A673 (cell line): ENCODE measurements around the gene FGFR2. TPM values are rescaled to one million over a fixed set of nuclear protein-coding genes. Genes with fewer than 3 reads are reported as not detected.

Experiments
- BruUV-seq: library from RNA; stranded (reverse); fragments of 400-500 nt; replicated peaks from 2 replicates; lab custom pipeline; 2021; lab: Mats Ljungman, UMichigan
- CTCF ChIA-PET: fragments of 300-600 bp; sonication (Branson Sonifier 250); formaldehyde crosslinking; loops from one replicate; lab custom pipeline; 2022; ENCODE audit warnings: antibody characterized with exemption; lab: Charles Lee
- POLR2A ChIA-PET: fragments of 300-600 bp; sonication (Branson Sonifier 250); formaldehyde crosslinking; loops from one replicate; lab custom pipeline; 2022; ENCODE audit warnings: antibody characterized with exemption; ENCODE audit not compliant: low non-redundant PET; lab: Charles Lee
- DNase-seq: peaks from one replicate; pipeline ENCODE4 v3.0.0-alpha.2; 2015; ENCODE audit warnings: low spot score
- H3K27ac ChIP-seq: fragments of 200-600 bp; sonication (generic); 2 replicates; pipeline ENCODE4 v1.5.1; 2016; ENCODE audit warnings: mixed run types, low read depth, mild to moderate bottlenecking, mixed read lengths, antibody characterized with exemption, low read length; ENCODE audit not compliant: poor library complexity, severe bottlenecking
- H3K27me3 ChIP-seq: fragments of 200-600 bp; sonication (generic); replicated peaks from 2 replicates; pipeline ENCODE4 v1.6.1; 2017; ENCODE audit warnings: mixed run types, low read depth, mild to moderate bottlenecking, mixed read lengths, antibody characterized with exemption, low read length; ENCODE audit not compliant: insufficient read depth, poor library complexity
- H3K36me3 ChIP-seq: fragments of 200-600 bp; sonication (generic); 2 replicates; pipeline ENCODE4 v1.6.1; 2016; ENCODE audit warnings: mixed run types, mild to moderate bottlenecking, mixed read lengths, antibody characterized with exemption, low read length; ENCODE audit not compliant: insufficient read depth, poor library complexity, severe bottlenecking
- H3K4me1 ChIP-seq: fragments of 200-600 bp; sonication (generic); 2 replicates; pipeline ENCODE4 v1.6.1; 2017; ENCODE audit warnings: mixed run types, mild to moderate bottlenecking, mixed read lengths, antibody characterized with exemption, low read length; ENCODE audit not compliant: insufficient read depth, poor library complexity, severe bottlenecking
- H3K4me3 ChIP-seq: fragments of 200-600 bp; sonication (generic); 2 replicates; pipeline ENCODE4 v1.5.1; 2016; ENCODE audit warnings: low read depth, mixed run types, mild to moderate bottlenecking, mixed read lengths, low read length; ENCODE audit not compliant: poor library complexity, severe bottlenecking
- H3K9me3 ChIP-seq: fragments of 200-600 bp; sonication (generic); 2 replicates; pipeline ENCODE4 v1.6.1; 2016; ENCODE audit warnings: mixed run types, low read depth, mild to moderate bottlenecking, mixed read lengths, antibody characterized with exemption, low read length; ENCODE audit not compliant: poor library complexity, severe bottlenecking
- EZH2 ChIP-seq: fragments of 200-600 bp; sonication (generic); IDR thresholded peaks from 2 replicates; pipeline ENCODE4 v1.6.1; 2017; ENCODE audit warnings: borderline replicate concordance, low read depth, mild to moderate bottlenecking, mixed read lengths, antibody characterized with exemption, low read length; ENCODE audit not compliant: poor library complexity, severe bottlenecking
- intact Hi-C: fragments of 100-400 bp; cut with micrococcal nuclease; formaldehyde crosslinking; loops from one replicate; pipeline ENCODE4 v1.10.0; 2022; ENCODE audit not compliant: unreplicated experiment
- total RNA-seq: library from RNA; stranded (reverse); gene quantifications from 2 replicates; pipeline ENCODE4 v1.2.3, GENCODE V29; 2021
- TF ChIP-seq, protein P1 (sequence below): fragments of 300-800, 200-600 bp; sonication (generic); conservative IDR thresholded peaks from 2 replicates; pipeline ENCODE4 v1.5.1; 2017; ENCODE audit warnings: low read depth, mild to moderate bottlenecking, antibody characterized with exemption, low read length, moderate library complexity, mixed read lengths

FGFR2 gene
- total RNA-seq, 1 experiment from 2014 or later, result 0.60 TPM

DNA sequence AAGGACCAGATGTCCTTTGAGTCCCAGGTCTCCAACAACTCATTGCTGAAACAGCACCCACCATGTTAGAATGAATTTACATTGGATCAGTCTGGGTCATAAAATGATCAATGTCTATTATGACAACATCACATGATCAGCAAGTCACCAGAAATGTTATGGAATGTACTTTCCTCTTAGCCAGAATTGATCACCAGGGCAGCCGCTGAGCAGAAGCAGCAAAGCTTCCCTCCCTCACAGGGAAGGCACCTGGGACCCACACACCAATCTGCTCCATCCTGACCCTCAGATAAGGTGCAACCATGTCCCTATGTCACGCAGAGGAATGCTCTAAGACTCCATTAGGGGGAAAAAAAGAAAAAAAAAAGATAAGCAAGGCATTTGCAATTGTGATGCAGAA lies 30.0 kb downstream of the FGFR2 start:
- TF ChIP-seq, protein P1, sequence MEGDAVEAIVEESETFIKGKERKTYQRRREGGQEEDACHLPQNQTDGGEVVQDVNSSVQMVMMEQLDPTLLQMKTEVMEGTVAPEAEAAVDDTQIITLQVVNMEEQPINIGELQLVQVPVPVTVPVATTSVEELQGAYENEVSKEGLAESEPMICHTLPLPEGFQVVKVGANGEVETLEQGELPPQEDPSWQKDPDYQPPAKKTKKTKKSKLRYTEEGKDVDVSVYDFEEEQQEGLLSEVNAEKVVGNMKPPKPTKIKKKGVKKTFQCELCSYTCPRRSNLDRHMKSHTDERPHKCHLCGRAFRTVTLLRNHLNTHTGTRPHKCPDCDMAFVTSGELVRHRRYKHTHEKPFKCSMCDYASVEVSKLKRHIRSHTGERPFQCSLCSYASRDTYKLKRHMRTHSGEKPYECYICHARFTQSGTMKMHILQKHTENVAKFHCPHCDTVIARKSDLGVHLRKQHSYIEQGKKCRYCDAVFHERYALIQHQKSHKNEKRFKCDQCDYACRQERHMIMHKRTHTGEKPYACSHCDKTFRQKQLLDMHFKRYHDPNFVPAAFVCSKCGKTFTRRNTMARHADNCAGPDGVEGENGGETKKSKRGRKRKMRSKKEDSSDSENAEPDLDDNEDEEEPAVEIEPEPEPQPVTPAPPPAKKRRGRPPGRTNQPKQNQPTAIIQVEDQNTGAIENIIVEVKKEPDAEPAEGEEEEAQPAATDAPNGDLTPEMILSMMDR, result no peak
- TF ChIP-seq EZH2, result no peak
- CTCF ChIA-PET, result no interaction called here

DNA sequence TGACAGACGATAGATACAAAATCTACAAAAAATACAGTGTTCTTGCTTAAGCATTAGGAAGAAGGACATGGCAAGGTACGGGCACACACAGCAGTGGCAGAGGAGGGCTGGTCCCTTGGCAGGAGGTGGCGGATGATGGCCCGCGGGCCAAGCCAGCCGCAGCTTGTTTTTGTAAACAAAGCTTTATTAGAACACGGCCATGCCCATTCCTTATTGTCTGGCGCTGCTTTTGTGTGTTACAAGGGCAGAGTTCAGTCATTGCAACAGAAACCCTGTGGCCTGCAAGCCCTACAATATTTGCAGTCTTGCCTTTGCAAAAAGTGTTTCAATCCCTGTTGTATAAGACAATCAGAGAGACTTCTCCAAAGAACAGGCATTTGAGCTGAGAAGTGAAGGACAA lies 30.7 kb downstream of the FGFR2 start:
- no TSS peak for BruUV-seq
- TF ChIP-seq EZH2, result no peak
- TF ChIP-seq, protein P1, result no peak
- Histone ChIP-seq H3K9me3 (no peaks in the 10 kb centered on the region), H3K4me3 (no peak overlapping the region), H3K4me1 (no peaks in the 10 kb centered on the region), H3K27me3 (peaks cover 9% of the 10 kb centered on the region), H3K36me3 (no peaks in the 10 kb centered on the region), H3K27ac (no peak overlapping the region)
- ChIA-PET POLR2A (no interaction called here), CTCF (no interaction called here)
- intact Hi-C loops, result no loop called here
- no peak for DNase-seq

More for the DNA sequence above, 30.0 kb downstream of the FGFR2 start:
- Histone ChIP-seq H3K27ac (no peak overlapping the region), H3K36me3 (no peaks in the 10 kb centered on the region), H3K4me3 (no peak overlapping the region), H3K4me1 (no peaks in the 10 kb centered on the region), H3K9me3 (no peaks in the 10 kb centered on the region), H3K27me3 (peaks cover 16% of the 10 kb centered on the region)
- POLR2A ChIA-PET, result no interaction called here
- no TSS peak for BruUV-seq
- intact Hi-C loops, result no loop called here
- no peak for DNase-seq

DNA sequence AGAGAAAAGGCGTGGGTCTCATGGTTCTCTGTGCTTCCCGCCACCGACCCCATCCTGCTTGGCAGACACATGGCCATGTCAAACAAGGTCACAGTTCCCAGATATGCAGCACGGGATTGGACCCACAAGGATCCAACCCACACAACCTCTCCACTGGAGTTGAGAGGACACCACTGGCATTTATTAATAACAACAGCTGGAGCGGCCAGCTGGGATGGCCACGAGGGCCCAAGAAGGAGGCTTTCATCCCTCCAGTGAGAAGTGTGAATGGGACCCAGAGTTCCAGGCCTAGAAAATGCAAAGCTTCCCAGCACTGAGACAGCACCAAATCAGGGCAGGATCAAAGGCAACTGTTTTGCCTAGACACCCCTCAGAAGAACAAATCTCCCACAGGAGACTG lies 31.5 kb downstream of the FGFR2 start:
- CTCF ChIA-PET, result no interaction called here
- BruUV-seq, result no TSS peak

More for the DNA sequence above, 31.5 kb downstream of the FGFR2 start:
- no peak for DNase-seq
- H3K4me1 ChIP-seq, result no peaks in the 10 kb centered on the region
- POLR2A ChIA-PET, result no interaction called here
- H3K27ac ChIP-seq, result no peak overlapping the region
- H3K4me3 ChIP-seq, result no peak overlapping the region
- no peaks in the 10 kb centered on the region for H3K36me3 ChIP-seq
- H3K9me3 ChIP-seq, result no peaks in the 10 kb centered on the region
- H3K27me3 ChIP-seq, result peaks cover 9% of the 10 kb centered on the region
- TF ChIP-seq, protein P1, result no peak
- TF ChIP-seq EZH2, result no peak
- intact Hi-C loops, result no loop called here
